H1 (cell line): ENCODE results near the gene FAM9C.

Experiments used
- CTCF ChIP-seq, 3 experiments: IDR thresholded peaks; 1 replicate in 2 of 3; 2 replicates in 1 of 3; pipeline versions ENCODE4 v1.5.1 to v1.6.1; 2011; ENCODE audit warnings: low read length in 3 of 3, mild to moderate bottlenecking in 3 of 3, inconsistent platforms in 2 of 3, low read depth in 1 of 3, moderate library complexity in 1 of 3; ENCODE audit not compliant: insufficient read depth in 1 of 3; ENCODE audit errors: control extremely low read depth in 1 of 3
- EZH2 ChIP-seq: fragments of 200-600 bp; sonication (generic); IDR thresholded peaks from 2 replicates; pipeline ENCODE4 v1.7.1; 2012; ENCODE audit warnings: low read depth, mild to moderate bottlenecking, moderate library complexity, low read length, inconsistent platforms; ENCODE audit not compliant: severe bottlenecking
- PHF8 ChIP-seq: fragments of 200-600 bp; sonication (generic); conservative IDR thresholded peaks from 2 replicates; pipeline ENCODE4 v1.7.1; 2012; ENCODE audit warnings: low read depth, mild to moderate bottlenecking, inconsistent platforms, low read length, moderate library complexity
- POLR2AphosphoS5 ChIP-seq: IDR thresholded peaks from 2 replicates; pipeline ENCODE4 v1.6.1; 2011; ENCODE audit warnings: low read depth, low read length
- RAD21 ChIP-seq, 2 experiments: IDR thresholded peaks in 1 of 2; conservative IDR thresholded peaks in 1 of 2; 2 replicates each; pipeline ENCODE4 v1.6.1; 2011; ENCODE audit warnings: low read depth in 2 of 2, low read length in 2 of 2, improper control_type of control experiment in 1 of 2, inconsistent platforms in 1 of 2, mild to moderate bottlenecking in 1 of 2, moderate library complexity in 1 of 2
- SIN3A ChIP-seq, 2 experiments: IDR thresholded peaks in 1 of 2; conservative IDR thresholded peaks in 1 of 2; 2 replicates each; pipeline ENCODE4 v1.6.1; 2011 to 2012; ENCODE audit warnings: low read length in 2 of 2, improper control_type of control experiment in 1 of 2, low read depth in 1 of 2, mild to moderate bottlenecking in 1 of 2
- SP1 ChIP-seq: IDR thresholded peaks from 2 replicates; pipeline ENCODE4 v1.6.1; 2011; ENCODE audit warnings: low read depth, low read length
- YY1 ChIP-seq: IDR thresholded peaks from 2 replicates; pipeline ENCODE4 v1.6.1; 2011; ENCODE audit warnings: low read depth, mild to moderate bottlenecking, low read length

GRCh38 chrX:13087322-13088155 lies 43.1 kb upstream of the FAM9C start:
- TF ChIP-seq CTCF (IDR thresholded peaks at IDR 0.05; ENCODE audit: control extremely low read depth in 1 of 3, insufficient read depth in 1 of 3, low read depth in 1 of 3, low read length in 3 of 3) (no peak), RAD21 (IDR thresholded peaks at IDR 0.05 in 1 of 2, conservative IDR thresholded peaks at IDR 0.05 in 1 of 2; ENCODE audit: low read depth in 2 of 2, low read length in 2 of 2) (no peak), SP1 (no peak), YY1 (no peak), POLR2AphosphoS5 (no peak), SIN3A (conservative IDR thresholded peaks at IDR 0.05 in 1 of 2, IDR thresholded peaks at IDR 0.05 in 1 of 2; ENCODE audit: low read depth in 1 of 2, low read length in 2 of 2) (no peak), EZH2 (no peak), PHF8 (no peak)
